Neural progenitor cell (in vitro differentiated cells): ENCODE results near the gene KPNA4.

Source experiments
- CTCF ChIP-seq: fragments of 200-600 bp; sonication (generic); IDR thresholded peaks from 2 replicates; pipeline ENCODE4 v1.5.1; 2017; ENCODE audit warnings: antibody characterized with exemption, mild to moderate bottlenecking
- EZH2 ChIP-seq: fragments of 200-600 bp; sonication (generic); IDR thresholded peaks from 2 replicates; pipeline ENCODE4 v1.6.1; 2017; ENCODE audit warnings: antibody characterized with exemption, mild to moderate bottlenecking, moderate library complexity
- EZH2phosphoT487 ChIP-seq: fragments of 200-600 bp; sonication (generic); IDR thresholded peaks from 2 replicates; pipeline ENCODE4 v1.6.1; 2017; ENCODE audit warnings: antibody characterized with exemption

GRCh38 chr3:160602259-160602658, 36.9 kb upstream of the KPNA4 start:
- TF ChIP-seq EZH2 (no peak), CTCF (no peak), EZH2phosphoT487 (no peak)
